HG03354 (cell line): ENCODE measurements around the gene SORBS1.

Experiments used
- ATAC-seq: cut with Tn5 transposase; IDR thresholded peaks from one replicate; pipeline ENCODE4 v1.9.1; 2021; ENCODE audit warnings: mild to moderate bottlenecking; ENCODE audit not compliant: unreplicated experiment, poor library complexity, severe bottlenecking

SORBS1 gene

DNA sequence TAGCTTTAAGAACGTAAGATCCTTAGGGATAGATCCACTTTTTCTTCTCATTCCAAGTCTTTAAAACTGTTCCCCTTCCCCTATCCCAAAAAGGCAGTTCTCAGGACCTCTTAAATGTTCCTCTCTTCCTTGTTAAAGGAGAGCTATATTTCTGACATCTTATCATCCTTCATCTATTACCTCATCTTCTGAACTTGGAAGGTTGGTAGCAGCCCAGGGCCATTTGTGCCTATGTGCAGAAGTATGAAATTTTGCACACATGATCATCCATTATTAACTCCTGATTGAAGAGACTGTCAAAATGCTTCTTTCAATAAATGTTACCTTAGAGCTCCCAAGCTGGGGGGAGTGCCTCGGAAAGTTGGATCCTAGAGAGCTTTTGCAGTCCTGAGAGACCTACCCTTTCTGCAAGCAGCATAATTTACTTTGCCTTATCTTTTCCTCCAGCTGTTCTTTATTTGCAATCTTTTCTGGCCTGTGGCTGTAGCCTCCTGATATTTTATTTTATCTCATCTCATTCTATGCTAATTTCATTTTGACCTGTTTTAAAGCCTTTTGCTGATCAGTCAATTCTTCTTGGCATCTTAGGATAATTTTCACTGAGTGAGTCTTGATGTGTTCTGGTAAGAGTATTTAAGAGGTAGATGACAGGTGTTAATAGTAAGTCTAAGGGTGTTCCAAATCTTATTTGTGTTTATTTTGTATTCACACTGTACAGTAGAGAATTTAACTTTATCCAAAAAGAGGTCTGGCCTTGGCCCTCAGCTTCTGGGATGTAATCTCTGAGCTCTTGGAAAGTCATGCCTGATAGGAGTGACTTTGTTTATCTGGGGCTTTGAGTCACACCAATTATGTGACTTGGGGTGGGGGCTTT lies 135.3 kb downstream of the SORBS1 start:
- ATAC-seq = no peak

DNA sequence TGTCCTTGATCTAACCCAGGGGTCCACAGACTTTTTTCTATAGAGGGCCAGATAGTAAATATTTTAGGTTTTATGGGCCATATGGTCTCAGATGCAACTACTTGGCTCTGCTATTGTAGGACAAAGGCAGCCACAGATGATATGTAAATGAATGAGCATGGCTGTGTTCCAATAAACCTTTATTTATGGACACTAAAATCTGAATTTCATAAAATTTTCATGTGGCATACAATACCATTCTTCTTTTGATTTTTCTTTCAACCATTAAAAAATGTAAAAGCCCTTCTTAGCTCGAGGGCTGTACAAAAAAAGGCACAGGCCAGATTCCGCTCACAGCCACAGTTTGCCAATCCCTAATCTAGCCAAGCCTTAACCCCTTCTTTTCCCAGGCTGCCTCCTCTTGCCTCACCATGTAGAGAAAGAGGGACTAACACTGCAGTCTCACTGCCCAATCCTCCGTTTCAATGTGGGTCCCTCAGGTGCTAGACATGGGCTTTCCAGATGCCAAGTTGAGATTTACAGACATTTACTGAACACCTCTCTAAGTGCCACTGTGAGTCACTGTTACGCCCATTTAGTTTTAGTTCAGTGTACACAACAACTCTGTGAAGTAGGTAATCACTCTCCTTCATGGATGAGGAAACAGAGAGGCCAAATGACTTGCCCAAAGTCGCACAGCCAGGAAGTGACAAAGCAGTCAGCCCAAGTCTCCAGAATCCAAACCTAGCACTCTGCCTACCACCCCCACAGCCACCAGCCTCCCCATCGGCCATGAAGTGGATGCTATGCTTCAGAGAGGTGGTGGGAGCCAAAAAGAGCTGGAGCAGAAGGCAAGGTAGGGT lies 137.8 kb downstream of the SORBS1 start:
- no peak for ATAC-seq

DNA sequence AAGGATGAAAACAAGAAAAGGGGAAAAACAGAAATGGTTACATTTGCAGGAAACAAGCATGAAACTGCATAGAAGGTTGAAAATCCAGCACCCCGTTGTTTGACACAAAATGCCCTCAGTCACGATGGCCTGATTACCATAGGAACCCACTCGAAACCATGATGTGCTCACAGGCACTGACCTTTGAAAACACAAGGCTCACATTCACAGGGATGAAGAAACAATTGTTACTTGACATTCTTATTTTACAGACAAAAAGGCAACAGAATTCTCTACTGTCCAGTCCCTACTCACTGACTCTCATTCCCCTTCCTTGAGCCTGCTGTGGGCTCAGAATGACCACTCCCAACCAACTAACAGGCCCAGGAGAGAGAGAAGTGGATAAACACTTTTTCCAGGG lies 138.9 kb downstream of the SORBS1 start:
- ATAC-seq = no peak

DNA sequence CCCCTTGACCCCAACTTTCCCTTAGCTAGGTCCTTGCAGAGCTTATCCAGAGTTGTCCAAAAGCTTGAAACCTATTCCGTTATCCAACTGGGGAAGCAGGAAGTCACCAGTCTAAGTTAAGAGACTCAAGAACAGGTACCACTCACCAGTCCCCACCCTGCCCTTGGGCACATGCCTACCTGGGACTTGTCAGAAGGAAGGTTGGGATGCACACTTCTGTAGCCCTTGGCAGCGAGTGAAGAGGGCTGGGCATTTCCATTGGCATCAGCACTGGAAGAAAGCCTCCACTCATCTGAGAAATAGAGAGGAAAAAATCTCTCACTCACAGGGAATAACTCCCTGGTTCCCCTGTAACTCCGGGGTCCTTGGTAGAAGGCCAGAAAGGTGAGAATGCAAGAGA lies 139.4 kb downstream of the SORBS1 start:
- ATAC-seq = no peak

DNA sequence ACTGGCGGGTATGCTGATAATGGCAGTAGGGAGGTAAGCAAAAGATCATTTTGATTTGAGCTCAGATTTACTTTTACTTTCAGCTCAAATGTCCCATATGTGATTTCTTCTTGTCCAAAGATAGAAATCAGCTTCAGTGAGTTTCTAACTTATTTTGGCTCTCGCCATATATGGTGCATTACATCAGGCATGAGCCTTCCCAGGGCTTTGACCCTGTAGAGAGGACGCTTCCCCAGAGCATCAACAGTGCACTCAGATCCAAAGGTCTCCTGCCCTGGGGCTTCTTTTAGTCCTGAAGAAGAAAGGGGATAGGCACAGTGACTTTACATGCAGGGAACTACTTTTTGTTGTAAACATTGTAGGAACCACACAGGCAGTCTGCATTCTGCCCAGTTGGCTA lies 141.8 kb downstream of the SORBS1 start:
- ATAC-seq = no peak

DNA sequence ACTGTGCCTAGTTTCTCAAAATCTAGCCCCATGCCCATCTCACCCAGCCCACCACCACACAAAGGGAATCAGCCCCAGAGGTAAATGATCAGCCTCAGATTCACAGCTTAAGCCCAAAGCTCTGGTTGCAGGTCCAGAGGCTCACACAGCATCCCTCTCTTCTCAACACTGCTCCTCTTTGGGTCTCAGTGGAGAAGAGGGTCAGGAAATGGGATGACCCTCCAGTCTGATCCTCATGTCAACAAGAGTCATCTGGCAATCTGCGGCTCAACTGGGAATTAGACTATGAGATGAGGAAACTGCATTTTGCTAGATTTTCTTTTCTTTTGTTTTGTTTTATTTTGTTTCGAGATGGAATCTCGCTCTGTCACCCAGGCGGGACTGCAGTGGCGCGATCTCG lies 144.2 kb downstream of the SORBS1 start:
- no peak for ATAC-seq

DNA sequence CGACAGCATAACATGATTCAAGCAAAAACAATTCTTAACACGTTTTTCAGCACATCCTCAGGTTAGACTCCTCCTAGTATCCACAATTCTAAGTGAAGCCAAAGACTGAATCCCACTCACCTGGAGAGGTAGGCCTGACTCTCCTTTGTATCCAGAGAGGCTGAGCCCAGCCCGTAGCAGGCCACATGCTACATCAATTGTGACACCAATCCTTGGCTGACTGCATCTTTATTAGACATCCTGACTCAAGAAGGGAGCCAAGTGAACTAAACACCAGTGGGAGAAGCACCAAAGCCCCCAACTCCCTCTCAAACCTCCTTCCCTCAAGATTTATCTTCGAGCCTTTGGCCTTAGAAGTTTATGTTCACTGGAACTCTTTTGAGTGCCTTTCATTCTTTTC lies 144.9 kb downstream of the SORBS1 start:
- ATAC-seq = no peak

DNA sequence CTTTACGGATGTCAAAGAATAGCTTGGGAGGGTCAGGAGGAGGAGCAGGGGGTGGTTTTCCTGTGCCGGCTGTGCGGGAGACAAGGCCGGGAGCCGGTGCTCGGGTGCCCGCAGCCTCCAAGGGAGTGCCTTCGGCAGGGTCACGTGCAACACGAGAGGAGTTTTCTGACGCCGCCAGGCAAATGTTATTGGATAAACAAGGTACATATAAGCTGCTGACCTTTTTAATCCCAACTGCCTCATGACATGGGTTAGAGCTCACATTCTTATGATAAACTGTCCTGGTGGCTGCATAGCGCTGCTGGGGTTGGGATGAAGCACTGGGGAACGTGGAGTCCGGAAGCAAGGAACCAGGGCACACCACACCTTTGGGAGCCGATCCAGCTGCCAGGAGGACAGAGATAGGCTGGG lies 145.5 kb downstream of the SORBS1 start:
- no peak for ATAC-seq

DNA sequence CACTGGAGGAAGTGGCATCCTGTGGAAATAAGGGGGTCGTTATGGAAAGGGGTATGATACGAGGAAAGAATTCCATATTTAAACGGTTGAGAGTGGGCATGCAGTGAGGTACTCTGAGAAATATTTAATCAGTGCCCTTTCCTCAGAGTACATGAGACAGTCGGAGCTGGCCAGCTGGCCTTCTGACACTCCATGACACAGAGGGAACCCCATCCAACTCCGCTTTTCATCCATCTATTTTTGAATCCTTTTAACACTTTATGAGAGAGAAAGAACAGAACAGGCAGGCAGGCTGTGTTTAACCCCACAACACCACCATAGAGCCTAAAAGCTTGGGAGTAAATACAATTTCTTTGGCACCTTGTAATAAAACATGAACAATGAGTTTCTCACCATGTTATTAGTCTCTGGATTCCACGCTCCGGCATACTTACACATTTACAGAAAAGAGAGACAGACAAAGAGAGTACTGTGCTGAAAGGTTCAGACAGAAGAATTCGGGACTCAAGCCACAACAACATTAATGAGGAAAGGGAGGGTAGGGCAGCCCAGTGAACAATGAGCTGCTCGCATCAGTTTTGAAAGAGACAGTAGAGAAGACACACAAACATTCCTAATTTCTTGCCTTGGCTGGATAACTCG lies 146.2 kb downstream of the SORBS1 start:
- ATAC-seq = no peak

DNA sequence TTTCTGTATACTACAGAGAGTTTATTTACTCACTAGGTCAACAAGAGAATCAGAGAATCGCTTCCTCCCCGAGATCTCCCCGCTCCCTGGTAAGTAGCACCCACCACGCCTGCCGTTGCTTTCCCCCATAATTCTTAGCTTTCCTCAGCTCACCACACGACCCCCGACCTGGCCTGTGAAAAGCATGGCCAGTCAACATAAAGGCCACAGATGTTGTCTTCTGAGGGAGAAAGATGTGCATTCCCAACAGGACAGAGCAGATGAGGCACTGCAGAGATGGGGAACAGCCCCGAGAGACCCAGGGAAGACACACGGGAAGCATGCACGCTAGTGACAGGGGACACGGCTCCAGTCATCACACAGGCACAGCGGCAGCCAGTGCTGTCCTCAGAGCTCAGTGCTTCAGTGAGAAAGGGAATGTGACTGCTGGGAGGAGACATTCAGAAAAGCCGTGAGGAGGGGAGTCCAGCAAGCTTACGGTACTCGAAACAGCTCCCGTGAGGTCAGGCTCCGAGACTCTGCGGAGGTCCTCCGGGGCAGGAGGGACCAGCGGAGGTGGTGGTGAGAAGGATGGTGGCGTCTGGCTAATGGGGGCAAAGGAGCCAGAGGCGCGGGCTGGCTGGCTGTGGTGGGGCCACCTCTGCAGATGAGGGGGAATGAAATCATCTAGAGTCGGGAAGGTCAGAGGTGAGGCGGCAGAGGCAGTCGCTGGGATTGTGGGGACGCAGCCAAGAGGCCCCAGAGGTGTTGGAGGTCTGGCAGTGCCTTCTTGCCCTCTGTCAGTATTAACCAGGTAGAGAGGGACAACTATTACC lies 146.9 kb downstream of the SORBS1 start:
- no peak for ATAC-seq

DNA sequence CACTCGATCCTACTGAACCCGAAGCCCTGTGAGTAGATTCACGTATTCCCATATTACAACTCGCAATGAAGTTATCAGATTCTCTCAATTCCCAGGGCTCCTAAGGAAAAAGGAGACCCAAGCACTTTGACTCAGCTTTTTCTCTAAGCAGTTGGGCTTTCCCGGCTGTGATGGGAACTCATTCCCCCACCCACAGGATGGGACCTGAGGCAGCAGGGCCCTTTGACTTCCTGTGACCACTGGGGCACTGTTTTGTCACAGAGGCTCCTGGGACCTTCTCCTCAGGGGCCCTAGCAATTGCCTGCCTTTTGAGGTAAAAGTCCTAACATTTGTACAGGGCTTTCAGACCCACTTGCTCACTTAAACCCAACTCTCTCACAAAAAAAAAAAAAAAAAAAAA lies 147.6 kb downstream of the SORBS1 start:
- ATAC-seq = no peak

DNA sequence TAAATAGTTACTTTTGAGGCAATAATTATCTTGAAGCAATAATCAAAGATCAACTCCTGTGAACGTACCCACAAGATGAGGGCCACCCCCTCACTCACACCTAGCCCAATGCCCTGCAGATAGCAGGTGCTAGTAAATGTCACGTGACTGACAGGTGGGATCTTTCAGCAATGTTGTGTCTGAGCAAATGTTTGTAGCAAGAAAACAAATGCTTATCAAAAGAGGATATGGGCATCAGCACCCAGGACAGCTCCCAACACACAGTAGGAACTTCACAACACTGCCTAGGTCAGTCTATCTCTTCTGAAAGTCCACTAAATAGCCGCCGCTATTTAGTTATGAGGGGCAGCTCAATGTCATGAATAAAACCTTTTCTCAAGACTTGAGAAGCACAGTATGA lies 149.5 kb downstream of the SORBS1 start:
- no peak for ATAC-seq

DNA sequence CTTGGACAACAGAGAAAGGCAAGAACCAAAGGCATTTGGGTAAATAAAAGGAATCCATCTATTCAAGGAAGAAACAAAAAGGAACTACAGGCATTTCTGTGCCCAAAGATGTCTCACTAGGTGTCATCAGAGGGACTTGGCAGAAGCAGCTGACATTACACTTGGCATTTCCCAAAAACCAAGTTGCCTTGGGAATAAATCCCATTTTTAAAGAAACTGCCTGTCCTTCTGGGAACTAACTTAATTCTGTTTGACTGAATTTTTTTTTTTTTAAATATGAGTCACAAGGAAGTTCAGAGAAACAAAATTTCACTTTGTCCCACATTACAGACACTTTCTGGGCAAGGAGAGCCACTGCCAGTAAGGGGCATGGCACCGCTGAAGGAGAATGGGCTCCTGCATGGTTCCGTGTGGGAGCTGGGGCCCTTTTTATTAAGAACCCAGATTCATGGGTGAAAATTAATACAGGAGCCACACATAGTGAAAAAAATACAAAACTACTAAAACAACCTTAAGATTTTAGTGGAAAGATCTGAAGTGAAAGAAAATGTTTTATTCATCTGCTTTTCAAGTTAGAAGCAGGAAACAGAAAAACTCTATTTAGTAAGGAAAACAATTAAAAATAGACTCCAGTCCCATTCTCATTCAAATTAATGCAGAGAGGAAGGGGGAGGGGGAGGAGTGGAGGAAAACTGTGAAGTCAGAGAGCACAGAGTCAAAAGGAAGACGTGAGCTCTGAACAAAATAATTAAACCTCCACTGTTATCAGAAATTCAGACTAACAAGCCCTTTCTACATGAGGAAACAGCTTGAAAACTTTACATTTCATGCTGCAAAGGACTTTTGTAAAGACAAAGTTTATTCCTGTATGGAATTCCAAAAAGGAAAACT lies 151.9 kb downstream of the SORBS1 start:
- no peak for ATAC-seq

DNA sequence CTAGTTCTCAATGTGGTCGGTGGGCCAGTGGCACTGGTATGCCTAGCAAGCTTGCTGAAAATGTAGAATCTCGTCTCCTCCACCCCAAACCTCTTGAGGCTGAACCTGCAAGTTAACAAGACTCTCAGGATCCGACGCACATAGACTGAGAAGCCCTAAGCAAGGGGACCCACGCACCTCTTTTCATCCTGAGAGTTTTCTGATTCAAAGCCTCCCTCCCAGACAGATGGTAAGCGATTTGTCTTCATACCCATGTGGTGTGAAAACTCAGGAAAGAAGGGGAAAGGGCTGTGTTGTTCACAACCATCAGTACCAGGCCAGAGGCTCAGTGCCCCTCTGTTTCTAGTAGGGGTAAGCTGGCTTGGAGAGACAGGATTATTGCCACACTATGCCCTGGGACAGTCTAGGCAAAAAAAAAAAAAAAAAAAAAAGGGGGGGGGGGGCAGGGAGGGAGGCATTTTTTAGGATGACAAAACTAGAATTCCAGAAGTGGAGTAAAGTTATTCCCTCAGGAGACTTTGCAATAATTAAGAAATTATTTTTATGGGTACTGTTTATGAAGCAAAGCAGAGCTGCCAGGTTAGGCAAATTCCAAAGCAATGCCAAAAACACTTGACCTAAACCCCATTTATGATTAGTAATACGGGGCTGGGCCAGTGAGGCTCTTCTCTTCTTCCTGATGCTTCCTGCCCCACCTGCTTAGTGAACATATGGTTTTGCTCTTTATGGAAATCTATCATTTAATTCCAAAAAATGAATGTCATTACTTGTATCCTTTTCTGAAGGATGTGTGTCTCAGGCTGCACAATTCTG lies 152.8 kb downstream of the SORBS1 start:
- no peak for ATAC-seq

DNA sequence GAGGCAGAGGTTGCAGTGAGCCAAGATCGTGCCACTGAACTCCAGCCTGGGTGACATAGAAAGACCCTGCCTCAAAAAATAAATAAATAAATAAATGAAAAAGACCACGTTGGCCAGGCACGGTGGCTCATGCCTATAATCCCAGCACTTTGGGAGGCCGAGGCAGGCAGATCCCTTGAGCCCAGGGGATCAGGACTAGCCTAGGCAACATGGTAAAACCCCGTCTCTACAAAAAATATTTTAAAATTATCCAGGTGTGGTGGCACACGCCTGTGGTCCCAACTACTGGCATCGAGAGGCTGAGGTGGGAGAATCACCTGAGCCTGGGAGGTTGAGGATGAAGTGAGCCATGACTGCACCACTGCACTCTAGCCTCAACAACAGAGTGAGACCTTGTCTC lies 153.6 kb downstream of the SORBS1 start:
- no peak for ATAC-seq

DNA sequence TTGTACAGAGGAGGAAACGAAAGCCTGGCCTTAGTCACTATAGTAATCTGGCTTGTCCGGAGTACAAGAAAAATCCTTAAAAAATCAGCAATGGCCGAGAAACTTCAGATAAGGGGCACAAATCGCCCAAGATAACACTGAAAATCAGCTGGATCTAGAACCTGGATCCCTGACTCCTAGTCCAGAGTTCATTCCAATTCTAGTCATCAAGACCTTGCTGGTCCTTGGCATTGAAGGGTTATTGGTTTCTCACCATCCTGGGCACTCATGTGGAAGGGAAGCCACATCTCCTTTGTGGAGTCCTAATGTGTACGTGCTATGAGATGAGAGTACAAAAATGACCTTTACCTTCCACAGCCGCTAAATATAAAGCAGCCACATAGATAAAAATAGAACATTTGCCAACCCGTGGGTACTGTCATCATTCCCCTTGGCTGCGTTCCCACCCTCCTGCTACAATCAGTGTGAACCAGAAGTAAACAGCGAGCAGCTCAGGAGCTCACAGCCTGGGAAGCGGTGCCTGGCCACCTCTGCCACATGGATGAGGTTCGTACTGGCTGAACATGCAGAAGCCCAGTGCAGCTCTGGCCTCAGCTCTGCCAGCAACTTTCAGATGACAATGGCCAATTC lies 154.4 kb downstream of the SORBS1 start:
- ATAC-seq = no peak

DNA sequence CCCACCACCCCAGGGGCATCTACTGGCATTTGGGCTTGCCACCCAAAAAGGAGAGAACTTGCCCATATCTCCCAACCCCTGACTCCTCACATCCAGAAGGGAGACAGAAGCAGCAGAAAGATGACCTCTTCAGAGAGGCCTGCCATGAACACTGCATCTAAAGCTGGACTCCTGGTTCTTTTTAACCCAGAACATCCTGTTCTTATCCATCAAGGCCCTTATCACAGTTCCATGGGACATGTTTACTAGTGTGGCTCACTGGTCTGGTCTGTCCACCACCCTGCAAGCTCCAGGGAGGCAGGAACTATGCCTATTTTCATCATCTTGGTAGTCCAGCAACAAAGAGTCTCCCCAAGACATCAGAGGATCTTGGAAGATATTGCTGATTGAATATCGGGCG lies 155.5 kb downstream of the SORBS1 start:
- ATAC-seq = no peak

DNA sequence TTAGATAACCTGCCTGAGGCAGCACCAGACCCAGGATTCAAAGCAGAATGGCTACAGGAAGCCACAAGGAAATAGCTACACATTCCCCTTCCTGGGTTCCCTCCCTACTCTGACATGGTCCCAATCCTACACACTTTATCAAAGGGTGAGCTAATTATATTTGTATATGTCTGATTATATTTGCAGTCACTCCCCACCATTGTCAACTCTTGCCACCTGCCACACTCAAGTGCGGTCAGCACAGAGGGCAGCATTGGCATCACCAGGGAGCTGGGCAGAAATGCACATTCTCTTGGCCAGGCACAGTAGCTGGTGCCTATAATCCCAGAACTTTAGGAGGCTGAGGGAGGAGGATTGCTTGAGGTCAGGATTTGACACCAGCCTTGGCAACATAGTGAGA lies 156.3 kb downstream of the SORBS1 start:
- ATAC-seq = no peak
